Midbrain (tissue), 1 donor: ENCODE measurements around the gene LRMDA.
"Not testable (repeated sequence)": the region's sequence is repeated elsewhere in the genome, so short reads cannot be mapped to it uniquely, and the experiment has no call there.

Experiments used
- DNase-seq: peaks from one replicate; lab custom pipeline; 2025; lab: John Stamatoyannopoulos, UW

The LRMDA gene

DNA sequence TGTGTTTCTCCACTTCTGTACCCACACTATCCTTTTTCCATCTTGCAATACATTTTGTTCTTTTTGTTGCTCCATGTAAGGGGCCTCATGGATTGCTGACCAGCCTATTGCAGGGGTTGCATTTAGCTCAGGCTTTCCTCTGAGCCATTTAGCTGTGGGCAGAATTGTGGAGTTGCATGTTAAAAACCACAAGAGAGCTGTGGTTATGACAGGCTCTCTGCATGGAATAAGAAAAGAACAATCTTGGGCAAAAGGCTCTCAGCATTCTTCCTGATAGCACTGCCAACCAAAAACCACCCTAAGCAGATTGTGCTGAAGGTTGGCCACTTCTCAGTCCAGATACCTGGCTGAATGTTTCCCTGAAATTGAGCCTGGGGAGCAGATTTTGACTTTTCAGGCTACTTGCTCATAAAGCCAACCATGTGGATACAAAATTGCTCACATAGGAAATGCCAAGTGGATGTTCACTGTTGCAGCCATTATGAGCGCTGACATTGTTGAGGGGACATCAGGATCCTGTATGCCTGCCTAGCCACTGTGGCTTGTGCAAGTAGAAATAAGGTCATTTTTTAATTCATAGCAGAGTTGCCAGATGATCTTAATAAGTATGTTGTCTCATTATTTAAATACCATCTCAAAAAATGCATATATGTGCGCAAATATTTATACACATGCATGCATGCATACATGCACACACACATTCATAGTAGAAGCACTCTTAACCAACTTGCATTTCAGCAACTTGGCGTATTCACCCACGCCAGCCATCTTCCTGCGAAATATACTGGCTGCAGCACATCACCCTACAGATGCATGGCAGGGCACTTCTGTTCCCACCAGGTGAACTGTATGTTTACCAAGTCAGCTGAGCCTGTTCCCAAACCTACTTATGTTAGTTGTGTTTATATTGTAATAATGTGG, 695.4 kb downstream of the LRMDA start:
- DNase-seq = no peak

DNA sequence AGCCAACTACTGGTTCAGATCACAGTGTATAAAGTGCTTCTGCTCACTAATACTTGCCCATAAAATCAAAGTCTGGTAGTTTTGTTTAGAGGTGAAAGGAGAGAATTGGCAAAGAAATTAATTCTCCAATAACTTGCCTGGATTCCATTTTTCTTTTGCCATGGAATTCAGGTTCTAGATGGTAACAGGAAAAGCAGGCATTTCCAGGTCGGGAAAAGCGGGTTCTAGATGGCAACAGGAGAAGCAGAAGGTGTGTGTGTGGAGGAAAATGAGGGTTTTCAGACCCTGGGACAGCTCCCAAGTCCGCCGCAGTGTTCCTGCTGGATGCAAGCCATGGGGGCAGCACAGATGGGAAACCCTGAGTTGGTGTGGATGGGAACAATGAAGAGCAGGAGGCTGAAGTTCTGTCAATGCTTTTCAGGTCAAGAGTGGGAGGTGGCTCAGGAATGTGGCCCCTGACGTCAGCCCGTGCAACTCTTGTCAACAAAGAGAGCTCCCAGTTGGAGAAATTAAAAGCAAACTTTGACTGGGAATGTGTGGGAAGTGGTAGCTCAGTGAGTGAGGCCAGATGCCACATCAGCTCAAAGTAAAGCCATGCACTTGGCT, 696.7 kb downstream of the LRMDA start:
- no peak for DNase-seq

DNA sequence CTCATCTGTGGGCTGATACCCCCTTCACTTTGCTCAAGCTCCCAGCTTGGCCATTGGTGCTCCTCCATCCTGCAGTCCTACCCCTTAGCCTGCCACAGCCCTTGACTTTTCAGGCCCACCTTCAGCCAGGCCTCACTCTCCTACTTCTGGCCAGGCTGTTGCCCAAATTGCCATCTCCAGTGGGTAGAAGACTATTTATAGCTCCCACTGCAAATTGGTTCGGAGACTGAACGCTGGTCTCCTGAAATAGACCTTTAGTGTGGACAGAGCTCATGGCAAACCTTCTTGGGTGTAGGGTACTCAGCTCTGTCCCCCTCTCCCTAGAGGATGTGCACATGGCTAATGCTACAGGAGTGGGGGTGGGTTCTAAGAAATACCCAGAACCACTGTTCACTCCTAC, 697.8 kb downstream of the LRMDA start:
- no peak for DNase-seq

DNA sequence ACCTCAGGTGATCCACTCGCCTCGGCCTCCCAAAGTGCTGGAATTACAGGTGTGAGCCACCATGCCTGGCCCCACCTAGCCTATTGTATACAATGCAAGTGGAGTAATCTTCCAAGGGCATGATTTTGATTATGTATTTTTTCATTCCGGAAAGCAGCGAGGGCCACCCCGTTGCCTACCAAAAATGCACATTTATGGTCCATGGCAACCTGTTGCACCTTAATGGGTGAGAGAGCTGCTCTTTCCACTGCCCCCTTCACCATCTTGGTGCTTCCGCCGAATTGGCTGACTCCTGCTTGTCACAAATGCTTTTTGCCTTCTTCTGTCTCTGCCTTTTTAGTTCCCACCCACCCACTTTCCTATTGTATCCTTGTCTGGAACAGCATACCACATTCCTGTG, 699.5 kb downstream of the LRMDA start:
- DNase-seq = no peak

DNA sequence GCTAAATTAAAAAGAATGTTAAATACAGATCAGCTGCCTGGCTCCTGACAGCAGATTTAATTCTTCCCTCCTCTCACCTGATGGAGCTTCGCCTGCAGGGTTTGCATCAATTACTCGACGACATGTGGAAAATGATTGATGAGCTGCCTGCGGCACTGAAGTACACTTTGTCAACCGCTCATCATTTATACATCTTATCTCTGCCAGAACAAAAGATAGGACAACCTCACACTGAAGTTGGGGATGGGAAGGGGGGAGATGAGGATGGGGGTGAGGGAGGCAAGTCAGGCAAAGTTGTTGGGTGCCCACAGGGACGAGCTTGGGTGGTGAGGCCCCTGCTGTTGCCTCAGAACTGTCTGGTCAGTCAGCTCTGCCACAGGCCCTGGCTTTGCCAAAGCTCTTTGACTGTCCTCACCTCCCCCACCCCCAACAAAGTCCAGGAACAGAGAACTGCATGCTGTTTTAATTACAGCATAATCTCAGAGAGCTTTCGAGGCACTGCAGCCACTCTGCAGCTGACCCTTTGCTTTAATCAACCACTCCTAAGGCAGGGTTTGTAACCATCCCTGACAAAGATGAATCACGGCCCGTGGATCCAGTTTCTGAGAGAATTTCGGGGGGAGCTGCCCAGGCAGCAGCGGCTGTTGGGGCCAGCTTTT, 702.3 kb downstream of the LRMDA start:
- no peak for DNase-seq

DNA sequence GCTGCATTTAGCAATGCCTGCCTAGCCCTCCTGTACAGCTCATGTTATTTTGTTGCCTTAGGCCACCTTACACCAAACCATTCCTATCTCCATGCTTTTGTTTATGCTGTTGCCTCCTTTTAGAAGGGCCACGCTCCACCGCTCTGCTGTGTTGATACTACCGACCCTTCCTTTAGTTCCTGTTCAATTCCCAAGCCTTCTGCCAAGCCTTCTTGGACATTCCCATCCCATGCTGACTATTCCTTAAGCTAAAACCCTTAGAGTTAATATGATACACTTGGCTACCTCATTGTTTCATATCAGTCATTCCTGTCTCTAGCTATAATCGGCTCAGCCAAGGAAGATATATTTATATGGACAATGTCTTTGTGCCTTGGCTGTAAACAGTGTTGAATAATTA, 705.5 kb downstream of the LRMDA start:
- no peak for DNase-seq

DNA sequence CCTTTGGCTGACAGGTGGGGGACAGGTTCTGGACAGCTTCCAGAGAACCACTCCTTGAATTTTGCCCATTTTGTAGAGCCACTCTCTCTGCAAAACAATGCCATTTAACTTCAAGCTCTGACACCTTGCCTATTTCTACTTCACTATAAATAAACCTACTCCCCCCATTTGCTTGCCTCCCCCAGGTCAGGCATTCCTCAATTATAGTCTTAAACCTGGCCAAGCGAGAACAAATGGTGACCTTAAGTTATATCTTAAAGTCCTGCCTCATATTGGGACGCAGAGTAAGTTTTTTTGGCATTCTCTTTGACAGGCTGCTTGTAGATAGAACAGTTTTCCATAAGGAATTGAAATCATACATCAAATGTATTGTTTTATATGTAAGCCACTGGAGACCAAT, 706.9 kb downstream of the LRMDA start:
- DNase-seq = no peak

DNA sequence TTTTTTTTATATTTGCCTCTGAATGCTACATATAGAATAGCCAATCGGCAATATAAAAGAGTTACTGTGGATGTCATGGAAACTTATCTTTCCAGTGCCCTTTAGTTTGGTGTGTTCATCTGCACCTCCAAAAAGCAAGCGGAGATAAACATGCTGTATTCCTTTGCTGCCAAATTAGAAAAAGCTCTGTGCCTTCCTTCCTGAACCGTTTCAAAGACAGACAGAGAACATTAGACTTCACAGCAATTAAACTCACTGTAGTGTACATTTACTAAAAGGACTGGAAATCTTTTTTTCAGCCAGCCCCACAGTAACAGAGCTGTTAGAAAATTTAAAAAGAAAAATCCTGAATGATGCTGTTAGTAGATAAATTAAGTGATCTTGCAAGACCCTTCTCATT, 707.5 kb downstream of the LRMDA start:
- DNase-seq = no peak

DNA sequence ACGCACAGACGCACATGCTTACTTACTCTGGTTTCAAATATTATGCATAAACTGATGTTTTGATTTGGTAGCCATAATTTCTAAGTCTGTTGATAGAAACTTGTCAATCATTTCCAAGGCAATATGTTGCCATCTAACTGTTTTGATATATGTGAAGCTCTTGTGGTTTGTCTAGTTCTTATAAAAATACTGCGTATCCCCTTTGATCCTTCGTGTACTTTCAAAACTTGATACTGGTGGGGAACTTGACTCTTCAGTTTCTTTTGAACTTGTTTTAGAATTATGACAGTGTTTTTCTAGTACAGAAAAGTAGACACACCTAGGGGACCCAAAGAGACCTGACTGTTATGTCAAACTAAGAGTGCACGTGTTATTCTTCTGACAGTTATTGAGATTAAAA, 708.0 kb downstream of the LRMDA start:
- DNase-seq = no peak

DNA sequence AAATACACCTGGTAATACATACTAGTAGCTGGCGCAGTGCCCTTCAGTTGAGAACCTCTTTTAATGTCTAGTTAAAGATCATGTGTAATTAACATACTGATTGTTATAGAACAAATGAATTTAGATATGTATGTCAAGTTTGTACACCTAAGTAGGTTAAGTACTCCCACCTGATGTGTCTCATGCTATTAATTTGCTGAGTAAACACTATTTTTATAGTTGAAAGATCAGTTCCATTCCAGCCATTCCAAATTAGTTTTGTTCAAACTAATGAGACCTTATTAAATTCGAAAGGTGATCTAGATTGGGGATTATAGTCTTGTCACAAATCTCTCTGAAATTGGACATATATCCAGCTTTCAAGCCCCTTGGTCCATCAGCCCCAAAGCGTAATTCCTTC, 710.0 kb downstream of the LRMDA start:
- DNase-seq = no peak

DNA sequence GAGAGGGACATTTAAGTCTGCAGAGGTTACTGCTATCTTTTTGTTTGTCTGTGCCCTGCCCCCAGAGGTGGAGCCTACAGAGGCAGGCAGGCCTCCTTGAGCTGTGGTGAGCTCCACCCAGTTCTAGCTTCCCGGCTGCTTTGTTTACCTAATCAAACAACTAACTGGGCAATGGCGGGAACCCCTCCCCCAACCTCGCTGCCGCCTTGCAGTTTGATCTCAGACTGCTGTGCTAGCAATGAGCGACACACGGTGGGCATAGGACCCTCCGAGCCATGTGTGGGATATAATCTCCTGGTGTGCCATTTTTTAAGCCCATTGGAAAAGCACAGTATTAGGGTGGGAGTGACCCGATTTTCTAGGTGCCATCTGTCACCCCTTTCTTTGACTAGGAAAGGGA, 716.8 kb downstream of the LRMDA start:
- not testable (repeated sequence) for DNase-seq

DNA sequence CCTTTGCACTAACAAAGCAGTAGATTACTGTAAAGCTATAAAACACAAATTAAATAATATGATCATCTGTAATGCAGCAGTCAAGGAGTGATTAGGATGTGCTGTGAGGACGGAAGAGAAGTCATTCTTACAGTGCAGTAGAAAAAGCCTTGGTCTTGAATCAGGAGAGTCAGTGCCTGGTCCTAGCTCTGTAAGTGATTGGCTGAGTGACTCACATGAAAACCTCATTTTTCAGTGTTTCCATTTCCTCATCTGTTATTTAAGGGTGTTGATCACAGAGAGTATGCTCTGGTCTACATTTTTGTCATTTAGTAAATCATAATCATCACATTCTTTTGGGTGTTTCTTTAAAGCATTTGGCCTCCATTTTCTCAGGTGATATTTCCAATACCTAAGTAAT, 717.8 kb downstream of the LRMDA start:
- no peak for DNase-seq

DNA sequence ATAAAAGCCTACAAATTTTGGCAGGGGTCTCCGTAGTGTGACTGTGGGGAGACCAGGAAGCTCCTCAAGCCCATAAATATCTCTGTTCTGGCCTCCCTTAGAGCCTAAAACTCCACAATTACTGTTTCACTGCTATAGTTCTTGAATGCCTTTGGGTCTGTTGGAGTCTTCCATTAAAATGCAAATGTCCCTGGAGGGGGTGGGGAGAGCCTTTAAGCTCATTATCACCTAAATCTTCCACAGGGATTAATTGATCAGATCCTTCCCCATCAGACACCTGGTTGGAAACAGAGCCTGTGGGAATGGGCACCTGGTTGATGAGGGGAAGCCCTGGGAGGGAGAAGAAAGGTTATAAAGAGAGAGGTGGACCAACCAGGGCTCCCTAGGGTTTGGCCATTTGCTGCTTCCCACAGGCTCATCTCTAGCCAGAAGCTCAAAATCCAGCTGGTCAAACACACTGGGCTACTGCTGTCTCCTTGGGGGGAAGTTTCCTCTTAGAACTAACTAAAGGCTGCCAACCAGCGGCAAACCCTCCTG, 718.2 kb downstream of the LRMDA start:
- DNase-seq = no peak

DNA sequence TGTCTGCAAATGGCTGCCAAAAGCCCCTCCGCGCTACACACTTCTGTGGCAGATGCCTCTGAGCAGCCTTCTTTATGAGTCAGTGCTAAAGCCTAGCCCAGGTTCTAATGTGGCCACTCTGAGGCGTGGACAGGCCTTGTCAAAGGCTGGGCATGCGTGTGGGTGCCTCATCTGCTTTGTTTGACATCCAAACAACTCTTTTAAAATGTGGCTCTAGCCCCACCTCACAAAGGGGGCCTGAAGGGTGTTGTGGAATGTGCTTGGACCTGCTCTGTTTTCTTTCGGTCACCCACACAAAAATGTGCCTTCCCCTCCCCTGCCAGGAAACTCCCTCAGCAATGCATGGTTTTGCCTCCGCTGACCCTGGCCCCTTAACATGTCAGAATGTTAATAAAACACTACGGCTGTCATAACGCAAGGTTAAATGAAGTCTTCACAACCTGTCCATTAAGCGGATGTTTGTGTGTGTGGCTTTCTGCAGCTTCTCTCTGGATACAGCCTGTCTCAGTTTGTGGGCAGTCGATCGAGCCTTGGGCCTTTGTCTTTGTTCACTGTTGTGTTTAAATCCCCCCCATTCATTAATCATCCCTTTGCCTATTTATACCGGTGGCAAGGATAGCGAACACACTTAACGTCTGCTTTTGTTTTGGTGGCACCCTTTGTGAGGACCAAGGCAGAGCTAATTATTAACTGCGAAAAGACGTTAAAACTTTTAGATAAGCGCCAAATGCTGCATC, 718.9 kb downstream of the LRMDA start:
- no peak for DNase-seq

DNA sequence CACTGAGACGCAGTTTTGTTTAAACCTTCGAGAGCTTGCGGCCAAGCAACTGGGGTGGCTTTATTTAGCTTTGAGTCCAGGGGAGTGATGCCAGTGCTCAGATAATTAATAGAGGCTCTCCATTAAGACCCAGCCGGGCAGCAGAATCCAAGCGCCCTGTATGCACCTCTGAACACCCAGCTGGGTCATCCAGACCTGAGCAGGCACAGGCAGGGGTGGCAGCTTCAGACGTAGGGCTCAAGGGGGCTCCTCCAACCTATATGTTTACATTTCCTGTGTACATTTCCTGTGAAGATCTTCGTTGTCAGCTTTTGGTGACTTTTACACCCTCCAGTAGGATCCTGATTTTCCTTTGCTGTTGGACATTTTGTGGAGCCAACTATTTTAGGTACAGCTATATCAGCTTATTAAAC, 719.5 kb downstream of the LRMDA start:
- no peak for DNase-seq

DNA sequence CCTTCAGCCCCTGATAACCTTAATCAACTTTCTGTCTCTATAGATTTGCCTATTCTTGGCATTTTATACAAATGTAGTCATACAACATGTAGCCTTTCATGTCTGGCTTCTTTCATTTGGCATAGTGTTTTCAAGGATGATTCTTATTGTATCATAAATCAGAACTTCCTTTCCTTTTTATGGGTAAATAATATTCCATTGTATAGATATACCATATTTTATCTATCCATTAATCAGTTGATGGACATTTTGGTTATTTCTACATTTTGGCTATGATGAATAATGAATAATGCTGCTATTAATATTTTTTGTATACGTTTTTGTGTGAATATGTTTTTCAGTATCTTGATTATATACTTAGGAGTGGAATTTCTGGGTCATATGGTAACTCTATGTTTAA, 720.8 kb downstream of the LRMDA start:
- no peak for DNase-seq

DNA sequence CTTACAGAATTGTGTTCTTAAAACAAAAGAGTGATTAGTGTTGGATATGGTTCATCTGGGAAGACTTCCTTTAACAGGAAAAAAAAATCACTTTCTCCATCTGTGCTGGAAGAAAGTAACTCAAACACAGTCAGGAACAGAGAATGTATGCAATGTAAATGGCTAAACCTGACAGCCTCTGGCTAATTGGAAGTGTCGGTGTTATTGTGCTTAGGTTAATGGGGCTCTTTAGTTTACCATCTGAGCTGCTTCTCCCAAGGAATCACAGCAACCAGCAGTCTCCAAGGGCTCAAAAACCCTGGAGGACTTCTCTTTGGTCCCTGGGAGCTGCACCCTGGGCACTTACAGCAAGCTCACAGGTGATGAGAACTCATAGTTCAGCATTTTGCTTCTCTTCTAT, 724.5 kb downstream of the LRMDA start:
- no peak for DNase-seq

DNA sequence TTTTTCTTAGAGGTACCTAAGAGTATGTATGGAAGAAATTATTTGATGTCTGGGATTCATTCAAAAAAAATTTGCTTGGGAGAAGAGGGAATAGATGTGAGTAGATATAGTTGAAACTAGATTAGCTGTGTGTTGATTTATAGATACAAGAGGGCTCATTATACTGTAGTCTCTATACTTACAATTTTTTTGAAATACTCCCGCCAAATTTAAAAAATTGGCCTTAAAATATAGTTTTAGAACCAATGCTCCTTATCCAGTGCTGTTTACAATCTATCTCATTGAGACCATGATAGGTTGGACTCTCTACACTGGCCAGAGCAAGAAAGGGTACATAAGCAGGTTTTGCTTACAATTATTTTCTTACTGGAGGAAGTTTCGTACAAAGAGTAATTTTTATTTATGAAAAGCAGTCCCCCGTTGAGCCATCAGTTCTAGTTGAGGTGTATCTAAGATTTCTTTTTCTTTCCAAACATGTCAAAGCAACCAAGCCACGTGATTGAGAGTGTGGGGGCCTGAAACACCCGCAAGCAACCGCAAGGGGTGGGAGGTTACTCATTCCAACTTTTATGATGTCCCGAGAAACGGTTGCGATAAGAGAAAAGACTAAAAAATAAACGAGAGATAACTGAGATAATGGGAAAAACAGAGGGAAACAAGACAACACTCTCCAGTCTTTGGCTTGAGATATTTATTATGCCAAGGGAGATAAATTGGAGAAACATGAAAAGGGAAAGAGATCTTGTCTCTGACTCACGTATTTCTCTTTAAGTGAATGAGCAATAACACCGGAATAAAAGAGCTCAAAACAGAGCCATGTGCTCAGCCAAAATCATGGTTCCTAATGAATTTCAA, 729.2 kb downstream of the LRMDA start:
- DNase-seq = no peak

DNA sequence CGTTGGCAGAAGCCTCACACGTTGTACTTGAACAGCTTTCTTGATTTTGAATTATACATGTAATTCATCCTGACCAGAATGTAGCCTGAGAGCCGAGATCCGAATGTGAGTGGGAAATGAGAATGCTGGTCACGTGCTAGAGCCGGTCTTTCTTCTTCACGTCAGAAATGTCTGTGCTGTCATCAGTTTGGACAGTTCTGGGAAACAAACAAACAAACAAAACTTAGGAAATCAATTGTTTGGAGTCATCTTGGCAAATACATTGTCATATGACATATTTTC, 729.8 kb downstream of the LRMDA start:
- DNase-seq = no peak

DNA sequence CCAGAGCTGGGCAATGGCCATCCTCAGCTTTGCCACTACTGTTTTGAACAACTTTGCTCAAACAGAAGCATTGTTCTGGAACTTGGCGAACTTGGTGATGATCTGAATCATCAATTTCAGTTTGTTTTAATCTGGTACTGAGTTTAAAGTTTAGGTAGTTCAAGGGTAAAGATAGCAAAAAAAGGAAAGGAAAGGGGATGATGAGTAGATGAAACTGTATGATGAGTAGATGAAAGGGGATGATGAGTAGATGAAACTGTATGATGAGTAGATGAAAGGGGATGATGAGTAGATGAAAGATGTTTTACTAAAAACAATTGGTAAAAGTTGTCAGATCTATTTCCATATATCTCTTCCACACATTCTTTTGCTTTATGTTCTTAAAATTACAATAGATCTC, 737.0 kb downstream of the LRMDA start:
- no peak for DNase-seq

DNA sequence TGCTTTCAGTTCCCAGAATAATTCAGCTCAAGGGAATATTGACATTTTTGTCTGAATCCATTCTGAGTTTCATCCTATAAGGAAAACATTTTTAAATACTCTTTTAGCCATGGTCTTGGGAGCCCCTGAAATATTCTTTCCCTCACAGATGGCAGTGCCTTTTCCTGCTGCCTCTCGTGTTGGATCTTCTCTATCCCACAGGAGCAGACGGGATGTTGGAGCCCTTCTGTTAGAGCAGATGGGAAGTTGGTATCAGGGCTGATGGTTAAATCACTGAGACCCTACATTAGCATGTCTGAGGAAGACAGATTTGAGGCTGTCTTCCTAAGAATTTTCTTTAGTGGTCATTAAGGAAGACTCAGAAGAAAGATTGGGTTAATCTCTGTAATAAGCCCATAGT, 737.8 kb downstream of the LRMDA start:
- no peak for DNase-seq
